GM19043 (cell line): ENCODE data around the gene KCNAB1.
"Not testable (repeated sequence)": the region's sequence is repeated elsewhere in the genome, so short reads cannot be mapped to it uniquely, and the experiment has no call there.

Experiments used
- ATAC-seq: cut with Tn5 transposase; IDR thresholded peaks from one replicate; pipeline ENCODE4 v1.9.1; 2021; ENCODE audit warnings: low read depth; ENCODE audit not compliant: unreplicated experiment

The KCNAB1 gene

DNA sequence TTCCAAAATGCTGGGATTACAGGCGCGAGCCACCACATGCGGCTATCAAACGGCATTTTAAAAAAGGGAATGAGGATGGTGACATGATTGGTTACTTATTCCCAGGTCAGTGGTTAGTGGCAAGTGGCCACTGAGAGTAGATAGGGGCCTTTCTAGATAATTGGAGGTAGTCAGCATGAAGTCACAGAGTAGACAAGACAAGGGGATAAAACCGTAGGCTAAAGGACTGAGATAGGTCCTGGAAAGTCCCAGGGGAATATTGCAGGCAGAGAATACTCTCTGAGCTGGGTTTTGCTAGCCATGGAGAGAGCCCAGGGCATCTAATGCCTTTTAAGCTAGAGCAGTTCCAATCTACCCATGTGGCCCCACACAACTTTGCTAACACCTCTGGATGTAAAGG is 52.2 kb downstream of the KCNAB1 start:
- ATAC-seq: no peak

- ATAC-seq: no peak
Observed at GRCh38 chr3:156174229-156174847, 54.0 kb downstream of the KCNAB1 start.

DNA sequence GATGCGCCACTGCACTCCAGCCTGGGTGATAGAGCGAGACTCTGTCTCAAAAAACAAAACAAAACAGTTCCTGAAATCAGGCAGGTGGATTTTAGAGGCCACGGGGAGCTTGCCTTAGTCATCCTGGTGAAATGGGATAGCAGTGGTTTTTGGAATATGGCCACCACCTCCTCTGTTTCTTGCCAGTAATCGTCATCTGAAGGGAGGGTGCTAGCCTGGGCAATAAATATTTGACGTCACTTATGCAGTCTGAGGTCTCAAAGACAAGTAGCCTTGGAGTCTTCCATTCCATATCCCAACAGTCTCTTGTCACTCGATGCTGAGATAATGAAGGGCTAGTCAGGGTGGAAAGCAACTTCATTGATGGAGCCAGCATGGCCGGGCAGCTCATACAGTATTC is 55.2 kb downstream of the KCNAB1 start:
- no peak for ATAC-seq

DNA sequence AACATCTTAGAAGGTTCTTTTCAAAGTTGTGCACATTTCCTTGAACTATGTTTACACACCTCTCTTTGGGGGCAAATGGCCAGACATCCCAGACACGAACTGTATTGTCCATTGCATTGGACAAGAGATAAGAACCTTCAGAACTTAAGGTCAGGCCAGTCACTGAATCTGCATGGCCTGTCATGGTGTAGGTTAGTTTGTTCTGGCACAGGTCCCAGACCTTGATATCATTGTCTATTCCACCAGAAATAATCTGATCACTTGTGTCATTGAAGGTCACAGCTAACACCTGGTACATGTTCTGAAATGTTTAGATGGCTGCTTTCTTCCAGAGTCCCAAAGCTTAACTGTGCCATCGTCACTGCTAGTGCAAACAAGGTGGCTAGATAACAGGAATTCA is 55.7 kb downstream of the KCNAB1 start:
- ATAC-seq: no peak

GRCh38 chr3:156176629-156177210 is 56.3 kb downstream of the KCNAB1 start:
- no peak for ATAC-seq

- no peak for ATAC-seq
Observed at GRCh38 chr3:156180077-156180476, 59.7 kb downstream of the KCNAB1 start.

- no peak for ATAC-seq
Observed at GRCh38 chr3:156181509-156181908, 61.1 kb downstream of the KCNAB1 start.

DNA sequence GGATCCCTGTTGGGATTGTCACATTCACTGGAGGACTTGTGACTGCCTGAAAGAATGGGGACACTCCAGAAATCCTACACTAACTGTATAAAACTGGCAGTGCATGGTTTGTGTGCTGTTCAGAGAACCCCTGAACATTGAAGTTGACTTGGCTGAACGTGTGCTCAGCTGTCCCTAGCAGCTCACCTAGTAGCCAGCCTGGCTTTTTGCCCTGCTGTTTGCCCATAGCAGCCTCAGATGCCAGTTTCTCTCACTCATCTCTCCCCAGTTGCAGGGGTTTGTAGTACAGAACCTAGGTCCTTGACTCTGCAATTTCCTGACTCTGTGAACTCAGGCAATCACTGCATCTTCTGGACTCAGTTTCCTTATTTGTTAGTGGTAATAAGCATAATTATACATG is 63.0 kb downstream of the KCNAB1 start:
- ATAC-seq: no peak

GRCh38 chr3:156184156-156184555 is 63.8 kb downstream of the KCNAB1 start:
- ATAC-seq: no peak

DNA sequence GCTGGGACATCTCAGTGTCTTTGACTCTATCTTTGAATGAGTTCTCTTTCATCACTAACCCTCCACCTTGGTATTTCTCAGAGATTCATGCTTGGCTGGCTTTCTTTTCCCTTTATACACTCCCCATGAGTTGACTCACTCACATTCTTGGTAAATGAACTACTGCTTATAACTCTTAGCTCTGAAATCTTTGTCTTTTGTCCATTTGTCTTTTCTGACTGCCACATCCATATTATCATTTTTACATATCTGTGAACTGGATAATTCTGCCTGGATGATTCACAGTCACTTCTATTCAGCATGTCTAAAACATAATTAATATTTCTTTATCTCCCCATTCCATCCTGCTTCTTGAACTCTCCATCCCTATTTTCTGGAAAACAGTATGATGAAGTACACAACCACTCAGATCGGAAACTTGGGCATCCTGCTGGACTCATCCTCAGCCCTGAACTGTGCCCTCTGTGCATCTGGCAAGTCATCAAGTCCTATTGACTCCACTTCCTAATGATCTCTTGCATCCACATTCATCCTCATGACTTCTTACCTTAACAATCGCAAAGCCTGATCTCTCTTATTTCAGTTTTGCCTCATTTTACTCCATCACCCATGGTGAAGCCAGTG is 66.9 kb downstream of the KCNAB1 start:
- ATAC-seq: no peak

- ATAC-seq: no peak
Observed at GRCh38 chr3:156188757-156189156, 68.4 kb downstream of the KCNAB1 start.

DNA sequence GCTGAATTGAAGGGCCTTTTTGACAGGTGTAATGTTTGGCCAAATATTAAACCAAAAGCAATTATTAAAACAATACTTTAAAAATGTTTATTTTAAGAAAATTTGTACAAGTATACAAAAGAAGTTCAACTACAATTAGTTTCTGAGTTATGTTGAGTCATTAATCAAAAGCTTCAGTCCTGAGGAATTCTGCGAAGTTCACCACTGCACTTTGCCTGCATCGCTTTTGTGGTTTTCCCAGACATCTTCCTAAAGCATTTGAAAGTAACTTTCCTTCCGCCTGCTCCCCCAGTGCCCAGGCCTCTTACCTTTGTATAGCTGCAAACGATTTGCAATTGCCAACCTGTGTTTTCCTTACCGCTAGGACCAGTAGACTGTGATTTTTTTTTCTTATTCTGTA is 69.5 kb downstream of the KCNAB1 start:
- no peak for ATAC-seq

- ATAC-seq: not testable (repeated sequence)
Observed at GRCh38 chr3:156194945-156195344, 74.6 kb downstream of the KCNAB1 start.

GRCh38 chr3:156197152-156197551 is 76.8 kb downstream of the KCNAB1 start:
- not testable (repeated sequence) for ATAC-seq

DNA sequence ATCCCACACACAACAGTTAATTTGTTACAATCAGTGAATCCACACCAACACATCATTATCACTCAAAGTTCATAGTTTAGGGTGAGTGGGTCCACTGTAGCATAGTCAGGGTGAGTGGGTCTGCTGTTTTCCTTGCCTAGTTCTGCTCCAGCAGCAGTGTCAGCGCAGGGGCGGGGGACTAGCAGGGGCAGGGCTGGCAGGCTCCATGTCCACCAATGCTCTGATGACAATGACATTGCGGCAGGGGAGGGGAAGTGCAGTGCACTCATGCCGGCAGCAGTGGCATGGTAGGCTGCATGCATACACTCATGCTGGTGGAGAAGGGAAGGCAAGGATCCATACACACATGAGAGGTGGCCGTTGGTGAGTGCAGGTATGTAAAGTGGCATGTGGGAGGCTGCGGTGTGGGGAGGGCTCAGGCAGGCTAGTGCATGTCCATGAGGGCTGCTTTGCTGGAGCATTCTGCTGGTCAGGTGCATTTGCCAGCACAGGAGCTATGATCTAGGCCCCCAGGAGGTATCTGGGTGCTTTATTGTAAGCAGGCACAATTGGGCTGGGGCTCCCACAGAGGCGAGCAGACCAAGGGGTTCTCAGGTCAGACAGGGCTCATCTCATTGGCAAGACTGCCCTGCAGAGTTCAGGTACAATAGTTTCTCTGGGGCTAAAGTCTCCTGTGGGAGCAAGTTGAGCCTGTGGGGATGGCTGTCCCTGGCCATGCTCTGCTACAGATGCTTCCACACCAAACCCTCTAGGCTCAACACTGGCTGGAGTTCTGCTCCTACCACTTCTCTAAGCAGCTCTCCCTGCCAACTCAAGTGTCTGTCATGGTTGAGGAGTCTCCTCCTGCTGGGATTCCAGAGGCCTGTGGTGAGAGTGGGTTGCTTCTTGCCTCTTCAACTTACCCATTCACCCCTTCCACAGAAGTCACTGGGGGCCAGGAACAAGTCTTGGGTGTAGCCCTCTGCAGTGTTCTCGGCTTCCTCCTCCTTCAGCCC is 81.3 kb downstream of the KCNAB1 start:
- no peak for ATAC-seq

DNA sequence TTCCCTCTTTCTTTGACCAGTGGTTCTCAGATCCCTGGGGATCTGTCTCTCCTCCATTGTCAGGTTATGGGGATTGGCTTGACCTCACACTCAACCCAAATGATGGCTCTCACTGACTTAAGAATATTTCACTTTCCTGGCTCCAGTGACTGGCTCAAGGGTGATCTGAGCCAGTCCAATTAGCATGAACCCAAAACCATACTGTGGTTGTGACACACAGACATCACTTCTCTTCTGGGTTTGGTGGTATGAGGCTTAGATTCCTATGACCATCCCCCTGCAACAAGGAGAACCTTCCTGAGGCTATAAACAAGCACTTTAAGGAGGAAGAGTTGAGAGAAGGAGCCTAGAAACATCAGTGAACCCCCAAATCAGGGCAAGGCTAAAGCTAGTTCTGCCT is 85.8 kb downstream of the KCNAB1 start:
- ATAC-seq: no peak

- ATAC-seq: no peak
Observed at GRCh38 chr3:156207802-156208685, 87.7 kb downstream of the KCNAB1 start.

GRCh38 chr3:156209631-156210335 is 89.4 kb downstream of the KCNAB1 start:
- ATAC-seq: no peak

GRCh38 chr3:156211583-156211982 is 91.2 kb downstream of the KCNAB1 start:
- ATAC-seq: no peak
